SK-N-SH (cell line): ENCODE data around the gene CFDP1. TPM values are rescaled to one million over a fixed set of nuclear protein-coding genes. Genes with fewer than 3 reads are reported as not detected.

Experiments
- CTCF ChIA-PET: fragments of 300-600, 350-600 bp; formaldehyde crosslinking; extraction: SDS; loops from one replicate; lab custom pipeline; 2021; lab: Yijun Ruan, JAX
- POLR2A ChIA-PET: fragments of 350-600 bp; sonication (Branson Sonifier 250); formaldehyde crosslinking; extraction: SDS; loops from one replicate; lab custom pipeline; 2020; ENCODE audit warnings: antibody characterized with exemption, inconsistent platforms; lab: Yijun Ruan, JAX
- DNase-seq: peaks from one replicate; pipeline ENCODE4 v3.0.0; 2012
- H2AFZ ChIP-seq: fragments of 200-600 bp; sonication (generic); 2 replicates; pipeline ENCODE4 v1.8.1; 2016; ENCODE audit warnings: antibody characterized with exemption, mild to moderate bottlenecking, low read depth
- H3F3A ChIP-seq: fragments of 200-600 bp; sonication (generic); replicated peaks from 2 replicates; pipeline ENCODE3; 2016; ENCODE audit warnings: antibody characterized with exemption, mild to moderate bottlenecking; ENCODE audit not compliant: insufficient read depth
- H3K27ac ChIP-seq, 2 experiments: fragments of 200-500 bp in 1 of 2; fragments of 200-600 bp in 1 of 2; sonication (Bioruptor generic) in 1 of 2; sonication (generic), shearing (Covaris generic) in 1 of 2; 2 replicates each; pipeline versions ENCODE4 v1.5.1 to v1.6.1; 2014 to 2016; ENCODE audit warnings: low read depth in 2 of 2, inconsistent platforms in 1 of 2, low read length in 1 of 2, mild to moderate bottlenecking in 1 of 2, mixed read lengths in 1 of 2
- H3K27me3 ChIP-seq: fragments of 200-600 bp; sonication (generic), shearing (Covaris generic); 2 replicates; pipeline ENCODE4 v1.6.1; 2016; ENCODE audit warnings: mixed run types; ENCODE audit not compliant: insufficient read depth
- H3K36me3 ChIP-seq, 2 experiments: fragments of 200-500 bp in 1 of 2; fragments of 200-600 bp in 1 of 2; sonication (Bioruptor generic) in 1 of 2; sonication (generic) in 1 of 2; replicated peaks in 1 of 2; 2 replicates each; pipeline versions ENCODE3 to v1.5.1; 2014 to 2016; ENCODE audit warnings: low read length in 1 of 2, mild to moderate bottlenecking in 1 of 2; ENCODE audit not compliant: insufficient read depth in 2 of 2, control insufficient read depth in 1 of 2
- H3K4me1 ChIP-seq, 2 experiments: fragments of 200-500 bp in 1 of 2; fragments of 200-600 bp in 1 of 2; sonication (Bioruptor generic) in 1 of 2; sonication (generic), shearing (Covaris generic) in 1 of 2; 2 replicates each; pipeline versions ENCODE4 v1.5.1 to v1.6.1; 2014 to 2016; ENCODE audit warnings: low read depth in 1 of 2, low read length in 1 of 2, mixed run types in 1 of 2; ENCODE audit not compliant: insufficient read depth in 2 of 2, control insufficient read depth in 1 of 2
- H3K4me2 ChIP-seq: fragments of 200-600 bp; sonication (generic), shearing (Covaris generic); 2 replicates; pipeline ENCODE4 v1.6.1; 2017; ENCODE audit warnings: mixed run types
- H3K4me3 ChIP-seq, 2 experiments: fragments of 200-500 bp in 1 of 2; fragments of 200-600 bp in 1 of 2; sonication (Bioruptor generic) in 1 of 2; sonication (generic), shearing (Covaris generic) in 1 of 2; 2 replicates each; pipeline versions ENCODE4 v1.5.1 to v1.8.1; 2014 to 2016; ENCODE audit warnings: low read depth in 2 of 2, inconsistent platforms in 1 of 2, low read length in 1 of 2, mild to moderate bottlenecking in 1 of 2, mixed read lengths in 1 of 2, moderate library complexity in 1 of 2
- H3K79me2 ChIP-seq: fragments of 200-600 bp; sonication (generic); 2 replicates; pipeline ENCODE4 v1.8.1; 2017; ENCODE audit warnings: mild to moderate bottlenecking; ENCODE audit not compliant: insufficient read depth
- H3K9ac ChIP-seq: fragments of 200-600 bp; sonication (generic); 2 replicates; pipeline ENCODE4 v1.6.1; 2017; ENCODE audit warnings: mixed run types
- H3K9me2 ChIP-seq: fragments of 200-600 bp; sonication (generic); 2 replicates; pipeline ENCODE4 v1.6.1; 2017; ENCODE audit warnings: mixed run types
- H3K9me3 ChIP-seq: fragments of 200-600 bp; sonication (generic); 2 replicates; pipeline ENCODE4 v1.6.1; 2017; ENCODE audit warnings: mixed run types, mild to moderate bottlenecking, moderate library complexity
- H4K20me1 ChIP-seq: fragments of 200-600 bp; sonication (generic); 2 replicates; pipeline ENCODE4 v1.6.1; 2017; ENCODE audit warnings: mild to moderate bottlenecking, mixed run types; ENCODE audit not compliant: insufficient read depth
- CTCF ChIP-seq: fragments of 200-600 bp; sonication (generic); IDR thresholded peaks from 2 replicates; pipeline ENCODE4 v1.6.1; 2017; ENCODE audit warnings: antibody characterized with exemption, mild to moderate bottlenecking, moderate library complexity
- EP300 ChIP-seq, 2 experiments: IDR thresholded peaks; 2 replicates each; pipeline versions ENCODE4 v1.4.0 to v1.6.1; 2012; ENCODE audit warnings: borderline replicate concordance in 1 of 2, low read depth in 1 of 2, low read length in 1 of 2
- RAD21 ChIP-seq: IDR thresholded peaks from 2 replicates; pipeline ENCODE4 v1.6.1; 2012; ENCODE audit warnings: mild to moderate bottlenecking, low read length
- REST ChIP-seq: IDR thresholded peaks from 2 replicates; pipeline ENCODE4 v1.6.1; 2012; ENCODE audit warnings: mild to moderate bottlenecking, low read depth, low read length, moderate library complexity
- RFX5 ChIP-seq: IDR thresholded peaks from 2 replicates; pipeline ENCODE4 v1.6.1; 2012; ENCODE audit warnings: mild to moderate bottlenecking, improper control_type of control experiment, low read length
- RXRA ChIP-seq: IDR thresholded peaks from 2 replicates; pipeline ENCODE4 v1.4.0; 2012; ENCODE audit warnings: low read depth, mild to moderate bottlenecking, borderline replicate concordance
- SMC3 ChIP-seq: IDR thresholded peaks from 2 replicates; pipeline ENCODE4 v1.6.1; 2012; ENCODE audit warnings: low read depth, low read length, improper control_type of control experiment
- TEAD4 ChIP-seq: IDR thresholded peaks from 2 replicates; pipeline ENCODE4 v1.4.0; 2012; ENCODE audit warnings: mild to moderate bottlenecking, borderline replicate concordance; ENCODE audit not compliant: insufficient read depth
- WGBS: methylation state at CpG from one replicate; pipeline ENCODE4 v1.1.6; 2017; ENCODE audit warnings: low lambda C conversion rate; 5-methylcytosine and 5-hydroxymethylcytosine counted together
- polyA plus RNA-seq, 3 experiments: library from polyadenylated mRNA; depleted of rRNA; stranded (reverse); fragments of >200 nt; gene quantifications; 2 replicates each; pipeline ENCODE4 v1.2.3, GENCODE V29; 2012

CFDP1 gene
- polyA plus RNA-seq, 1 of the 3 experiments (the other 2 are of a cell fraction): 46.0 TPM

DNA sequence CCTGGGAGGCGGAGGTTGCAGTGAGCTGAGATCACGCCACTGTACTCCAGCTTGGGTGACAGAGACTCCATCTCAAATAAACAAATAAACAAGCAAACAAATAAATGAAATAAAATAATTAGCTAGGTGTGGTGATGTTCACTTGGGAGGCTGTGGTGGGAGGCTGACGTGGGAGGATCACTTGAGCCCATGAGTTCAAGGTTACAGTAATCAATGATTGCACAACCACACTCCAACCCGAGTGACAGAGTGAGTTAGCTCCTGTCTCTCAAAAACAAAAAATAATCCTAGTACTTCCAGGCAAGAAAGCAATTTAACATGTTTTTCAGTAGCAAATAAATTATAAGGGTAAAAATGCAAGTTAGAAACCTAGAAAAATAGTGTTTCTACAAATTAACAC is 26.4 kb downstream of the CFDP1 start:
- no peak overlapping the region for H3K27ac ChIP-seq
- 96% methylated on average over 4 of the region's 4 CpGs for WGBS
- H2AFZ ChIP-seq: no peak overlapping the region
- ChIA-PET CTCF (interaction anchor here (1.6 to 10.7 kb wide), 4 partner anchors 14 to 208 kb away, joined by 3 to 105 read pairs (median 6); partner anchors contain the start of gene TMEM170A), POLR2A (no interaction called here)
- no peaks in the 10 kb centered on the region for H3K9me2 ChIP-seq
- no peak for DNase-seq
- H3K27me3 ChIP-seq: no peaks in the 10 kb centered on the region
- no peak overlapping the region for H3K4me3 ChIP-seq
- no peak for TF ChIP-seq RAD21
- no peak for TF ChIP-seq RXRA
- TF ChIP-seq REST: no peak
- no peaks in the 10 kb centered on the region for H3K9me3 ChIP-seq
- no peak overlapping the region for H3K4me2 ChIP-seq
- H3K4me1 ChIP-seq: peaks cover 0 to 6% of the 10 kb centered on the region in 2 experiments; a peak in 2 of 4 replicates
- no peak overlapping the region for H3K9ac ChIP-seq
- H3K36me3 ChIP-seq: peaks cover 6 to 28% of the 10 kb centered on the region in 2 experiments
- H3F3A ChIP-seq: peaks cover 26% of the 10 kb centered on the region
- H4K20me1 ChIP-seq: no peaks in the 10 kb centered on the region
- peaks cover 5% of the 10 kb centered on the region for H3K79me2 ChIP-seq

DNA sequence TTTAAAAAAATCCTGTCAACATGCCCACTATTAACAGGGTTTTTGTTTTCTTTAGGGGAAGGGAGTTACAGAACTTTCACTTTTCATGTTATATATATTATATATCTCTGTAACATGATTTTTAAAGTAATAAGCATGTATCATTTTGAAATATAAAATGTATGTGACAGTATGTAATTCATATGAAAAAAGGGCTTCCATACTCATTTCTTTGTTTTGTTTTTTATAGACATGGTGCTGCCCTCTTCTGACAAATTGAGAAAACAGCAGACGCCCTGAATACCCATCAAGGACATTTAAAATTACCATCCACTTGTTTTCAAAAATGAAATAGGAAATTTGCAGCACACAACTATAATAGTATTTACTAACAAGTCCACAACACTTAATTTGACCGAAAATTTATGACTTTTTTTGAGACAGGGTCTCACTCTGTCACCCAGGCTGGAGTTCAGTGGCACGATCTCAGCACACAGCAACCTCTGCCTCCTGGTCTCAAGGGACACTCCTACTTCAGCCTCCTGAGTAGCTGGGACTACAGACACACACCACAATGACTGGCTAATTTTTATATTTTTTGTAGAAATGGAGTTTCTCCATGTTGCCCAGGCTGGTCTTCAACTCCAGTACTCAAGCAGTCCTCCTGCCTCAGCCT is 30.4 kb downstream of the CFDP1 start:
- Histone ChIP-seq H4K20me1 (no peaks in the 10 kb centered on the region), H3K4me1 (peaks cover 3 to 11% of the 10 kb centered on the region in 2 experiments; a peak in 3 of 4 replicates), H3K9ac (peak overlapping the region; percentile 70; the same call in 1 of the 2 replicates), H3K4me3 (no peak overlapping the region), H3K4me2 (peak overlapping the region; percentile 56; the same call in 1 of the 2 replicates), H3K9me3 (no peaks in the 10 kb centered on the region), H3K27me3 (no peaks in the 10 kb centered on the region), H3K79me2 (peaks cover 27% of the 10 kb centered on the region), H2AFZ (peak overlapping the region; percentile 69; the same call in 1 of the 2 replicates), H3K9me2 (no peaks in the 10 kb centered on the region), H3F3A (peaks cover 30% of the 10 kb centered on the region), H3K36me3 (peaks cover 0 to 14% of the 10 kb centered on the region in 2 experiments), H3K27ac (peak overlapping the region in 1 of 2 experiments; percentile 98; a peak in 2 of 4 replicates)
- 33% methylated on average over 3 of the region's 3 CpGs for WGBS
- no peak for TF ChIP-seq TEAD4
- TF ChIP-seq RAD21: peak; percentile 70
- no peak for TF ChIP-seq RFX5
- TF ChIP-seq EP300 (IDR thresholded peaks at IDR 0.05; ENCODE audit: borderline replicate concordance in 1 of 2, low read depth in 1 of 2, low read length in 1 of 2): no peak
- peak; percentile 83 for TF ChIP-seq CTCF
- TF ChIP-seq SMC3: peak; percentile 39
- ChIA-PET POLR2A (no interaction called here), CTCF (interaction anchor here (0.9 to 10.7 kb wide), 13 partner anchors 12 to 212 kb away, joined by 3 to 105 read pairs (median 6); no protein-coding TSS in a partner anchor)
- peak; percentile 50 for DNase-seq
